Tibial nerve (tissue), 4 donors: Measurements from ENCODE around the gene PCDHGA4. TPM values are rescaled to one million over a fixed set of nuclear protein-coding genes. Genes with fewer than 3 reads are reported as not detected.
"Not testable (repeated sequence)": the region's sequence is repeated elsewhere in the genome, so short reads cannot be mapped to it uniquely, and the experiment has no call there.

ENCODE experiments used
- DNase-seq, 2 donors: peaks; one replicate each; pipeline ENCODE4 v3.0.0-alpha.2; 2019; ENCODE audit warnings: low spot score in 2 of 2
- H3K27ac ChIP-seq, 4 donors: fragments of 200-600 bp; sonication (generic) in 3 of 4; one replicate each; pipeline ENCODE4 v1.5.1; 2017 to 2019; ENCODE audit warnings: mild to moderate bottlenecking in 1 of 4
- H3K27me3 ChIP-seq, 2 donors: fragments of 200-600 bp; sonication (generic) in 1 of 2; one replicate each; pipeline versions ENCODE4 v1.5.1 to v1.6.0; 2017 to 2019
- H3K36me3 ChIP-seq, 3 donors: fragments of 200-600 bp; sonication (generic); one replicate each; pipeline ENCODE4 v1.5.1; 2018 to 2019
- H3K4me1 ChIP-seq, 4 donors: fragments of 200-600 bp; sonication (generic) in 3 of 4; one replicate each; pipeline ENCODE4 v1.5.1; 2017 to 2019
- H3K4me3 ChIP-seq, 4 donors: fragments of 200-600 bp; sonication (generic) in 3 of 4; one replicate each; pipeline ENCODE4 v1.5.1; 2017 to 2019; ENCODE audit warnings: mild to moderate bottlenecking in 1 of 4, moderate library complexity in 1 of 4
- H3K9me3 ChIP-seq, 4 donors: fragments of 200-600 bp; sonication (generic) in 3 of 4; one replicate each; pipeline ENCODE4 v1.5.1; 2017 to 2019
- CTCF ChIP-seq, 5 experiments: fragments of 200-600 bp in 3 of 5; fragments of 450-650 bp in 2 of 5; sonication (generic) in 3 of 5; IDR thresholded peaks; one replicate each; pipeline ENCODE4 v1.5.1; 2016 to 2019; ENCODE audit warnings: antibody characterized with exemption in 5 of 5, mild to moderate bottlenecking in 3 of 5, moderate library complexity in 2 of 5
- EP300 ChIP-seq, 2 donors: sonication (generic); formaldehyde crosslinking; IDR thresholded peaks; one replicate each; pipeline ENCODE4 v1.6.1; 2017; ENCODE audit warnings: antibody characterized with exemption in 2 of 2, mild to moderate bottlenecking in 1 of 2
- POLR2A ChIP-seq, 2 donors: fragments of 450-650 bp; IDR thresholded peaks; one replicate each; pipeline ENCODE4 v1.6.1; 2017; ENCODE audit warnings: antibody characterized with exemption in 2 of 2, mild to moderate bottlenecking in 2 of 2, moderate library complexity in 2 of 2
- WGBS, 2 donors: methylation state at CpG; one replicate each; pipeline ENCODE4 v1.1.5; 2018; 5-methylcytosine and 5-hydroxymethylcytosine counted together
- total RNA-seq, 4 donors: library from RNA; depleted of rRNA; stranded (reverse); fragments of >200 nt; gene quantifications; one replicate each; pipeline ENCODE4 v1.1.0, GENCODE V29; 2016

Gene PCDHGA4
- total RNA-seq, 4 donors from 2014 or later, result 5.1 to 13.5 (median 9.2) TPM

GRCh38 chr5:141328231-141328630, 26.6 kb upstream of the PCDHGA4 start:
- Histone ChIP-seq H3K27ac (no peak overlapping the region), H3K4me1 (no peaks in the 10 kb centered on the region), H3K36me3 (peaks cover 0 to 32% (median 0%) of the 10 kb centered on the region in 3 donors), H3K27me3 (no peaks in the 10 kb centered on the region), H3K4me3 (no peak overlapping the region), H3K9me3 (peaks cover 0 to 93% (median 22%) of the 10 kb centered on the region in 4 donors)
- no peak for DNase-seq
- TF ChIP-seq EP300 (IDR thresholded peaks at IDR 0.05), result no peak
- TF ChIP-seq POLR2A (IDR thresholded peaks at IDR 0.05), result no peak
- TF ChIP-seq CTCF (IDR thresholded peaks at IDR 0.05), result no peak
- 92 to 93% methylated on average over 8 of the region's 8 CpGs for WGBS, 2 donors

DNA sequence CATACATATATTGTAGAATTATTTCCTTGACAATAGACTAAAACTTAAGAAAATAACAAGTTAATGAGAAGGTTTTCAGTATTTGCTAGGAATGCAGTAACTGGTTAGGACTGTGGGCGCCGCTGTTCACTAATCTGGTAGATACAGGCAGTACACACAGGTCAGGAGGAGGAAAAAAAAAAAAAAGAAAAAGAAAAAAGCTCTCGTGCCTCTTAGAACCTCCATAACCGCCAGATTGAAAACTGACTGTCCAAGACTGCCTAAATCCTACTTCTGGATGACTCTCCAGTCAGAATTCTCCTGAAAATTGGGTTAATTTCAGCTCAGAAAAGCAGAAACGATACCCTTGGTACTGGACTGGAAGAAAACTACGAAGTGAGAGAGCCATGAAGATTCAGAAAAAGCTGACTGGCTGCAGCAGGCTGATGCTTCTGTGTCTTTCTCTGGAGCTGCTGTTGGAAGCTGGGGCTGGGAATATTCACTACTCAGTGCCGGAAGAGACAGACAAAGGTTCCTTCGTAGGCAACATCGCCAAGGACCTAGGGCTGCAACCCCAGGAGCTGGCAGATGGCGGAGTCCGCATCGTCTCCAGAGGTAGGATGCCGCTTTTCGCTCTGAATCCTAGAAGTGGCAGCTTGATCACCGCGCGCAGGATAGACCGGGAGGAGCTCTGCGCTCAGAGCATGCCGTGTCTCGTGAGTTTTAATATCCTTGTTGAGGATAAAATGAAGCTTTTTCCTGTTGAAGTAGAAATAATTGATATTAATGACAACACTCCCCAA, 24.3 kb upstream of the PCDHGA4 start, which contains the start of gene PCDHGA1:
Gene PCDHGA1, plus strand, starts transcription at position 216 of the 782 bp plus-strand sequence.
- 23 to 27% methylated on average over 21 of the region's 21 CpGs for WGBS, 2 donors
- Histone ChIP-seq H3K27ac (no peak within 1 kb of the TSS), H3K4me3 (no peak within 1 kb of the TSS), H3K4me1 (no peaks in the 10 kb centered on the region), H3K27me3 (no peaks in the 10 kb centered on the region), H3K9me3 (peaks cover 0 to 96% (median 25%) of the 10 kb centered on the region in 4 donors), H3K36me3 (peaks cover 0 to 23% (median 0%) of the 10 kb centered on the region in 3 donors)
- TF ChIP-seq CTCF (IDR thresholded peaks at IDR 0.05) (no peak), POLR2A (IDR thresholded peaks at IDR 0.05) (no peak), EP300 (IDR thresholded peaks at IDR 0.05) (no peak)
- no peak for DNase-seq

DNA sequence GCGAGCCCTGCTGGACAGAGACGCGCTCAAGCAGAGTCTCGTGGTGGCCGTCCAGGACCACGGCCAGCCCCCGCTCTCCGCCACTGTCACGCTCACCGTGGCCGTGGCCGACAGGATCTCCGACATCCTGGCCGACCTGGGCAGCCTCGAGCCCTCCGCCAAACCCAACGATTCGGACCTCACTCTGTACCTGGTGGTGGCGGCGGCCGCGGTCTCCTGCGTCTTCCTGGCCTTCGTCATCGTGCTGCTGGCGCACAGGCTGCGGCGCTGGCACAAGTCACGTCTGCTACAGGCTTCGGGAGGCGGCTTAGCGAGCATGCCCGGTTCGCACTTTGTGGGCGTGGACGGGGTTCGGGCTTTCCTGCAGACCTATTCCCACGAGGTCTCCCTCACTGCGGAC, 22.2 kb upstream of the PCDHGA4 start:
- not testable (repeated sequence) for DNase-seq, H3K27me3 ChIP-seq, H3K4me3 ChIP-seq, H3K27ac ChIP-seq, H3K4me1 ChIP-seq
- WGBS, 2 donors, result 39 to 40% methylated on average over 24 to 32 of the region's 39 CpGs
- H3K36me3 ChIP-seq, result peaks cover 0 to 17% (median 0%) of the 10 kb centered on the region in 3 donors
- H3K9me3 ChIP-seq, result peaks cover 0 to 98% (median 26%) of the 10 kb centered on the region in 4 donors

DNA sequence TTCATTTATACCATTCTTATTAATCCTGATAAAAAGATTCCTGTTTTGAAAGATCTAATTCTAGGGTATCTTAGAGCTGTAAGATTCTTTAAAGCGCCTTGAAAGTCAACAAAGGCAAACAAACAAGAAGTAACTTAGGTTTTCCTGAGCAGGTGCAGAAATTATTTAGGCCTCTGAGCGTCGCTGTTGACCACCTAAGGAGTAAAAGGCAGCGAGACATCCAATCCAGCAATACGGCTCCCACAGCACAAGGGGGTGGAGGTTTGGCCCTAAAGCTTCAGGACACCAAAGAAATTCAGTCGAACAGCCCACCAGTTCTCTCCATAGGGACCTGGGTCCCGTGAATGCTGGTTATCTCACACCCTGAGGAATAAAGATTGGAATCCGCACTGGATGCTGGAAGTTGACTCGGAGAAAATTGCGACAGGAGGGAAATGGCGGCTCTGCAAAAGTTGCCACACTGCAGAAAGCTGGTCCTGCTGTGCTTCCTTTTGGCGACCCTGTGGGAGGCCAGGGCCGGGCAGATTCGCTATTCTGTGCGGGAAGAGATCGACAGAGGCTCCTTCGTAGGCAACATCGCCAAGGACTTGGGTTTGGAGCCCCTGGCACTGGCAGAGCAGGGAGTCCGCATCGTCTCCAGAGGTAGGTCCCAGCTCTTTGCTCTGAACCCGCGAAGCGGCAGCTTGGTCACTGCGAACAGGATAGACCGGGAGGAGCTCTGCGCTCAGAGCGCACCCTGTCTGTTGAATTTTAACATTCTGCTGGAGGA, 16.1 kb upstream of the PCDHGA4 start, which contains the start of gene PCDHGA2:
Gene PCDHGA2, plus strand, starts transcription at position 223 of the 769 bp plus-strand sequence.
- peak within 1 kb of the TSS in 1 of 4 donors; percentile 58 for H3K27ac ChIP-seq
- peak in 1 of 2 donors; percentile 44 for DNase-seq
- no peaks in the 10 kb centered on the region for H3K4me1 ChIP-seq
- peaks cover 4 to 100% (median 37%) of the 10 kb centered on the region in 4 donors for H3K9me3 ChIP-seq
- 16% methylated on average over 27 of the region's 27 CpGs for WGBS, 2 donors
- peak within 1 kb of the TSS in 3 of 4 donors; percentile 14 to 45 (median 21) for H3K4me3 ChIP-seq
- H3K27me3 ChIP-seq, result no peaks in the 10 kb centered on the region
- H3K36me3 ChIP-seq, result peaks cover 0 to 3% (median 0%) of the 10 kb centered on the region in 3 donors
- TF ChIP-seq CTCF (IDR thresholded peaks at IDR 0.05) (peak in 4 of 5 experiments; percentile 22 to 53 (median 37)), EP300 (IDR thresholded peaks at IDR 0.05) (no peak), POLR2A (IDR thresholded peaks at IDR 0.05) (no peak)

- not testable (repeated sequence) for H3K36me3 ChIP-seq, H3K27ac ChIP-seq, DNase-seq, H3K4me3 ChIP-seq, H3K27me3 ChIP-seq, H3K4me1 ChIP-seq
- H3K9me3 ChIP-seq, result peaks cover 7 to 100% (median 40%) of the 10 kb centered on the region in 4 donors
- WGBS, 2 donors, result 74% methylated on average over 25 to 29 of the region's 45 CpGs
Measured at GRCh38 chr5:141340781-141341354, 14.0 kb upstream of the PCDHGA4 start.
